AML-193 (cell line): ENCODE data around the gene PLCB2.

ENCODE experiments used
- DNase-seq, 2 experiments: peaks; one replicate each; lab custom pipeline; 2025; lab: John Stamatoyannopoulos, UW

Gene PLCB2, protein sequence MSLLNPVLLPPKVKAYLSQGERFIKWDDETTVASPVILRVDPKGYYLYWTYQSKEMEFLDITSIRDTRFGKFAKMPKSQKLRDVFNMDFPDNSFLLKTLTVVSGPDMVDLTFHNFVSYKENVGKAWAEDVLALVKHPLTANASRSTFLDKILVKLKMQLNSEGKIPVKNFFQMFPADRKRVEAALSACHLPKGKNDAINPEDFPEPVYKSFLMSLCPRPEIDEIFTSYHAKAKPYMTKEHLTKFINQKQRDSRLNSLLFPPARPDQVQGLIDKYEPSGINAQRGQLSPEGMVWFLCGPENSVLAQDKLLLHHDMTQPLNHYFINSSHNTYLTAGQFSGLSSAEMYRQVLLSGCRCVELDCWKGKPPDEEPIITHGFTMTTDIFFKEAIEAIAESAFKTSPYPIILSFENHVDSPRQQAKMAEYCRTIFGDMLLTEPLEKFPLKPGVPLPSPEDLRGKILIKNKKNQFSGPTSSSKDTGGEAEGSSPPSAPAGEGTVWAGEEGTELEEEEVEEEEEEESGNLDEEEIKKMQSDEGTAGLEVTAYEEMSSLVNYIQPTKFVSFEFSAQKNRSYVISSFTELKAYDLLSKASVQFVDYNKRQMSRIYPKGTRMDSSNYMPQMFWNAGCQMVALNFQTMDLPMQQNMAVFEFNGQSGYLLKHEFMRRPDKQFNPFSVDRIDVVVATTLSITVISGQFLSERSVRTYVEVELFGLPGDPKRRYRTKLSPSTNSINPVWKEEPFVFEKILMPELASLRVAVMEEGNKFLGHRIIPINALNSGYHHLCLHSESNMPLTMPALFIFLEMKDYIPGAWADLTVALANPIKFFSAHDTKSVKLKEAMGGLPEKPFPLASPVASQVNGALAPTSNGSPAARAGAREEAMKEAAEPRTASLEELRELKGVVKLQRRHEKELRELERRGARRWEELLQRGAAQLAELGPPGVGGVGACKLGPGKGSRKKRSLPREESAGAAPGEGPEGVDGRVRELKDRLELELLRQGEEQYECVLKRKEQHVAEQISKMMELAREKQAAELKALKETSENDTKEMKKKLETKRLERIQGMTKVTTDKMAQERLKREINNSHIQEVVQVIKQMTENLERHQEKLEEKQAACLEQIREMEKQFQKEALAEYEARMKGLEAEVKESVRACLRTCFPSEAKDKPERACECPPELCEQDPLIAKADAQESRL

GRCh38 chr15:40307421-40308211 is at the start of gene PLCB2:
TSS of gene PLCB2 (minus strand) at chr15:40307935. CDS start at chr15:40307672, 263 bp downstream.
- DNase-seq, result peak; percentile 81

DNA sequence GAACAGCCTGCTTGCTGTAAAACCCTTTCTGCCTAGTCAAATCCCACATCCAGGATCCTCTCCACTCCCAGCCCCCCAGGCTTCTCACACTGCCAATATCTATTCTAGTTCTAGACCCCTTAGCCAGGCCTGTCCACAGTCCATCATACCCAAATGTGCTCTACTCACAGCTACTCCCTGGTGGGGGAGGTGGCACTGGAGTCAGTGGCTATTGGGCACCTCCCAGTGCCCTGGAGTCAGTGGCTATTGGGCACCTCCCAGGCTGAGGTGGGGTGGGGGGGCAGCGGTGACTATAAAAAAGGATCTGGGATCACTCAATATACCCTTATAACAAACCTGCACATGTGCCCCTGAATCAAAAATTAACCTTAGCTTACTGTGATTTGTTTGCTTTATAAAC is 49.5 kb upstream of the PLCB2 start:
- no peak for DNase-seq

- DNase-seq, result peak in 1 of 2 experiments; percentile 11
Measured at GRCh38 chr15:40355976-40356585, 48.3 kb upstream of the PLCB2 start.

DNA sequence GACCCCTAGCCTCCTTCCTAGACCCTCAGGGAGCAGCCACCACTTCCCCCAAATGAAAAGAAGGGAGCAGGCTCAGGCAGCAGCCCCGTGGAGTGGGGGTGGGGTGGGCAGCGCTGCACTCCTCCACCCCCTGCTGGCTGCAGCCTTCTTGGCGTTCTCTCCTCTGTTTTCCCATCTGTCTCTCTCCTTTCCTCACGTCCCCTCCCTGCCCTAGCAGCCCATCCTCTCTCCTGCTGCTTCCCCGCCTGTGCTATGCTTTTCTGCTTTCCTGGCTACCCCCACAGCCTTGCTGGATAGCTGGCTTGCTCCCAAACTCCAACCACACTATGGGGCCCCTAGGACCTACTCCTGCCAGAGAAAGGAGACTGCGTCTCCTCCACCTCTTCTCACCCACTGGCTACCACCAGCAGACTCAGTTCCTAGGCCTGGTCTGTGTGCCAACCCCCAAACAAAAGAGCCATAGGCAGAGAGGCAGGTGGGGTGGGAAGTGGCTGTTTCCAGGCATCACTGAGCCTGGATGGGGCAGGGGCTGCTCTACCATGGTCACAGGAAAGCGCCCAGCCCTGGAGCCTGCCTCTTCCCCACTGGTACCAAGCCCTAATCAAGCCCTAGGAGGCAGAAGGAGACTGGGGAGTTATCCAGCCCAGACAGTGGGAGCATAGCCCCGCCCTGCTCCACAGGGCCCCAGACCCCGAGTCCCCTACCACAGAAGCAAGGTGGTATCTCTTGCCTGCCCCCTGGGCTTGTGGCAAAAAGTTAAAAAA is 46.9 kb upstream of the PLCB2 start:
- DNase-seq, result peak in 1 of 2 experiments; percentile 8

GRCh38 chr15:40353697-40354096 is 46.0 kb upstream of the PLCB2 start:
- no peak for DNase-seq

GRCh38 chr15:40352281-40352901 is 44.7 kb upstream of the PLCB2 start:
- DNase-seq, result no peak

DNA sequence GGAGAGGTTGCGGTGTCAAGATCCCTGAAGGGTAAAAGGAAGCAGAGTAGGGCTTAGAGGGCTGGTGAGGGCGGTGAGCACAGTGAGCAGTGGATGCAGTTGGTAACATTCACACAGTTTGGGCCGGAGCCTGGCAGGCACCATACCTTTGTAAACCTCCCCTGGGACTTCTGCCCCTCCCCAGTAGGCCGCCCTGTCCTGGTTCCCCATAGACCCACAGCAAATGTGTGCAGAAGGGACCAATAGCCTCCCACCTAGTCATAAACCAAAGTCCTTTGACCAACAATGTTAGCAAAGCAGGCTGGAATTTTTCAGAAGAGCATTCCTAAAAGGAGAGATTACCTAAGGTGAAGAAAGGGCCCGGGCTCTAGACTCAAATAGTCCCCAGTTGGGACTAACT is 41.4 kb upstream of the PLCB2 start:
- DNase-seq, result no peak

- DNase-seq, result no peak
Measured at GRCh38 chr15:40348474-40348870, 40.7 kb upstream of the PLCB2 start.

DNA sequence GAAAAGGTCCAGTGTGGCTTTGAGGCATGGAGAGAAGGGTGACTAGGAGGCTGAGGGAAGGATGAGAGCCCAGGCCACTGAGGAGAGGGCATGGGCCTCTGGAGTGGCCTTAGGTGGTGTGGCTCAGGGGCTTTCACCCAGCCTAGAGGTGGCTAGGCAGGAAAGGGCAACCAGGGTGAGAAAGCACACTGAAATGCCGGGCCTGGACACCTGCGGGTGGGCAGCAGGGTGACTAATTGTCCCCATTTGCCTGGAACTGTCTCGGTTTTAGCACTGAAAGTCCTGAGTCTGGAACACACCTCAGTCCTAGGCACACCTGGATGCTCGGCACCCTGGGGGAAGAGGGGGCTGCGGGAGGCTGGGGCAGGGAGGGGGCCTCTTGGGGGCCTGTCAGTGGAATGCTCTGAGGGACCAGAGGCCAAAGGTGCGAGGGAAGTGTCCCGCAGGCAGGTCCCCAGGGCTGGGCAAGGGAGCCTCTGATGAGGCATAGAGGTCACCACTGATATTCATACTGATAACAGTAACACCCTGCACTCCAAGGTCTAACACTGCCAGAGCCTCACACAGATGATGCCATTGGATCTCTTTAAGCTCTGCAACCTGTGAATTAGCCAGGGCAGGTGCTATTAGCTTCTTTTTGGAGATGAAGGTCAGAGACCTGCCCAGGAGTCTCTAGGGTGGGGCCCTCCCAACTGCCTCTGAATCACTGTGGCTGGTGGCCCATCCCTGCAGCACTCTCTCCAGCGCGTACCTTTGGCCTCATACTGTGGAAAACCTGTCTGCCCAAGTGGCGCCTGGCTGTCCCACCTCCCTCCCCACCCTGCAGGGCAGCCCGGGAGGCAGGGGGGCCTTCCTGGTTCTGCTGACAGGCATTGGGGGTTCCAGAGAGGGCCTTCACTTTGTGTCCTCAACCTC is 40.1 kb upstream of the PLCB2 start:
- no peak for DNase-seq

GRCh38 chr15:40346579-40347558 is 39.1 kb upstream of the PLCB2 start:
- DNase-seq, result no peak

GRCh38 chr15:40345867-40346578 is 38.3 kb upstream of the PLCB2 start:
- no peak for DNase-seq

GRCh38 chr15:40345225-40345866 is 37.6 kb upstream of the PLCB2 start:
- no peak for DNase-seq

- peak; percentile 57 to 70 for DNase-seq
Measured at GRCh38 chr15:40344631-40345120, 36.9 kb upstream of the PLCB2 start.

GRCh38 chr15:40344217-40344616 is 36.5 kb upstream of the PLCB2 start:
- no peak for DNase-seq

GRCh38 chr15:40343512-40343911 is 35.8 kb upstream of the PLCB2 start:
- no peak for DNase-seq
